Right atrium auricular region (tissue), 2 donors: Measurements from ENCODE around the gene YIPF4. TPM values are rescaled to one million over a fixed set of nuclear protein-coding genes. Genes with fewer than 3 reads are reported as not detected.

ENCODE experiments used
- total RNA-seq, 2 donors: library from RNA; depleted of rRNA; stranded (reverse); fragments of >200 nt; gene quantifications; one replicate each; pipeline ENCODE4 v1.1.0, GENCODE V29; 2016

Gene YIPF4
- total RNA-seq, 2 donors from 2014 or later: 16.0 to 17.8 TPM

Other genes starting within 250 kb of the YIPF4 start
- 10 to 100 TPM; 40.8 to 49.8 TPM for gene DPY30, start 238.1 kb upstream of the YIPF4 start, total RNA-seq
- 1 to 10 TPM; 6.7 to 9.0 TPM for gene SPAST, start 214.3 kb upstream of the YIPF4 start, total RNA-seq
- gene SLC30A6, start 112.0 kb upstream of the YIPF4 start, total RNA-seq: 10 to 100 TPM; 12.0 to 16.2 TPM
- gene NLRC4, start 13.0 kb upstream of the YIPF4 start, total RNA-seq: 1 to 10 TPM in 1 of 2 donors, under 1 TPM in 1; 0.15 to 1.3 TPM
- 10 to 100 TPM; 50.4 to 50.6 TPM for gene BIRC6, start 79.1 kb downstream of the YIPF4 start, total RNA-seq